Lung (tissue), 12 donors: ENCODE measurements around the gene TMEM235. TPM values are rescaled to one million over a fixed set of nuclear protein-coding genes. Genes with fewer than 3 reads are reported as not detected.

Source experiments
- ATAC-seq: fragments of 200-7000 bp; cut with Tn5 transposase; one replicate; pipeline ENCODE4 v1.9.1; 2020; ENCODE audit warnings: moderate number of reproducible peaks; ENCODE audit not compliant: insufficient read depth, low FRiP score
- DNase-seq, 3 donors: peaks; one replicate each; pipeline ENCODE4 v3.0.0-alpha.2; 2013 to 2017
- H3K27ac ChIP-seq, 2 donors: one replicate each; pipeline ENCODE4 v1.5.1; 2013; ENCODE audit warnings: mild to moderate bottlenecking in 2 of 2, moderate library complexity in 2 of 2, control low read depth in 1 of 2, inconsistent platforms in 1 of 2, low read depth in 1 of 2, low read length in 1 of 2
- H3K27me3 ChIP-seq, 3 donors: one replicate each; pipeline ENCODE4 v1.5.1; 2013; ENCODE audit warnings: low read length in 2 of 3; ENCODE audit not compliant: control insufficient read depth in 3 of 3, insufficient read depth in 3 of 3
- H3K36me3 ChIP-seq, 4 donors: one replicate each; pipeline ENCODE4 v1.5.1; 2013; ENCODE audit warnings: low read length in 4 of 4, mild to moderate bottlenecking in 1 of 4, moderate library complexity in 1 of 4; ENCODE audit not compliant: control insufficient read depth in 4 of 4, insufficient read depth in 4 of 4
- H3K4me1 ChIP-seq, 5 donors: one replicate each; pipeline ENCODE4 v1.5.1; 2013; ENCODE audit warnings: low read length in 5 of 5, mild to moderate bottlenecking in 2 of 5, moderate library complexity in 1 of 5; ENCODE audit not compliant: control insufficient read depth in 5 of 5, insufficient read depth in 5 of 5
- H3K4me3 ChIP-seq: one replicate; pipeline ENCODE4 v1.5.1; 2013; ENCODE audit warnings: mild to moderate bottlenecking, control low read depth, moderate library complexity
- H3K9ac ChIP-seq, 2 donors: one replicate each; pipeline ENCODE4 v1.5.1; 2013; ENCODE audit warnings: low read length in 2 of 2, control low read depth in 1 of 2; ENCODE audit not compliant: insufficient read depth in 1 of 2
- H3K9me3 ChIP-seq, 4 donors: one replicate each; pipeline ENCODE4 v1.5.1; 2013; ENCODE audit warnings: low read length in 3 of 4, mild to moderate bottlenecking in 1 of 4, moderate library complexity in 1 of 4; ENCODE audit not compliant: control insufficient read depth in 4 of 4, insufficient read depth in 3 of 4
- WGBS, 2 donors: extraction: QIAGEN DNeasy Blood & Tissue Kit; methylation state at CpG; one replicate each; pipeline ENCODE4 v1.1.7; 2013; 5-methylcytosine and 5-hydroxymethylcytosine counted together
- polyA plus RNA-seq, 2 donors: library from polyadenylated mRNA; stranded (reverse); fragments of 200-250 nt; gene quantifications; one replicate each; pipeline ENCODE4 v1.2.1, GENCODE V29; 2013
- total RNA-seq, 2 donors: library from RNA; depleted of rRNA in 1 of 2; stranded (reverse); fragments of >200 nt in 1 of 2; gene quantifications; one replicate each; pipeline ENCODE4 v1.2.1, GENCODE V29; 2014 to 2021
- TF ChIP-seq, protein P1 (sequence below): IDR thresholded peaks from 2 replicates; pipeline ENCODE4 v1.5.1; 2012; ENCODE audit warnings: mild to moderate bottlenecking; ENCODE audit errors: control extremely low read depth, extremely low read depth
- donor health status: control.
- donor health status: control.
- donor health status: Bipolar disorder and iron deficiency.
- donor health status: healthy.
- donor health status: DM: yes; HTN: yes; CAD: no.

The TMEM235 gene
- total and polyA plus RNA-seq, 4 donors: 0.08 to 0.97 TPM; not detected in 2

DNA sequence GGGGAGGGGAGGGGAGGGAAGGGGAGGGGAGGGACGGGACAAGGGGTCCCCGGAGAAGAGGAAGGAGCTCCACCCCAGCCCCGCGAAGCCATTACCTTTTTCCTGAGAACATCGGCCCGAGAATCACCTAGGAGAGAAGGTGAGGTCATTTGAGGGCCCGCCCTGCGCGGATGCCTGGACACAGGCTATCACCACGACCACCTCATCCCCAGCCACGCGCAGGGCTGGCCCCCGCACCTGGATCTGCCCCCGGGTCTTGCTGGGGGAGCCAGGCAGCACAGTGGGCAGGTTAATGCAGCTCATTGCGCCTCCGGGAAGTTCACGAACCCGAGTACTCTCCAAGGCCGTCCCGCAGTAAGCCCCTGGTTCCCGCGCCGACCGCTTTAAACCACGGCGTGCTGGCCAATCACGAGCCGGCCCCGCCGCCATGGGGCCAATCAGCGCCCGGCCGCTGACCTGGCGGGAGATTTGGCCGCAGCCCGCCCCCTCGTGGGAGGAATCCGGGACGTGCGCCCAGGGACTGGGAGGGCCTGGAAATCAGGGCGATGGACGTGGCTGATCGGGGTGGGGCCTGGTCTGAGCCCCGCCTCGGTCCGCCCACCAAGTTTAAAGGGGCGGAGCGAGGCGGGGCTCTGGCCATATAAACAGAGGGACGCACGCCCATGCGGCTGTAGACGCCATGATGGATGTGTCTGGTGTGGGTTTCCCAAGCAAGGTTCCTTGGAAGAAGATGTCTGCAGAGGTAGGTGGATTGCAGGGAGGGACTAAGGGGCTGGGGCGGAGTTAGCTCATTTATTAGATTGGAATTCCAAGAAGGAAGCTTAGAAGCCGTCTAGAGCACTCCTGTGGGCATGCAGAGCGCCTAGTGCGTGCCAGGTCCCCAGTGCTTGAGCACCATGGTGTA, 44.5 kb upstream of the TMEM235 start, which contains the start of the genes AFMID and TK1:
AFMID (plus strand) TSS at position 671 of the 904 bp plus-strand sequence; CDS start at position 680, 9 bp downstream.
TK1 (minus strand) TSS at position 361 of the 904 bp plus-strand sequence; CDS start at position 303, 58 bp downstream.
- Histone ChIP-seq H3K36me3 (peaks cover 0 to 6% (median 0%) of the 10 kb centered on the region in 4 donors), H3K9ac (peak within 1 kb of the TSS in 1 of 2 donors; percentile 38), H3K27me3 (no peaks in the 10 kb centered on the region), H3K4me1 (peaks cover 0 to 34% (median 6%) of the 10 kb centered on the region in 5 donors), H3K4me3 (peak within 1 kb of the TSS; percentile 47), H3K27ac (peak within 1 kb of the TSS in 1 of 2 donors; percentile 85), H3K9me3 (no peaks in the 10 kb centered on the region)
- peak; percentile 99 for ATAC-seq
- peak; percentile 97 to 99 (median 98) for DNase-seq
- TF ChIP-seq, protein P1, sequence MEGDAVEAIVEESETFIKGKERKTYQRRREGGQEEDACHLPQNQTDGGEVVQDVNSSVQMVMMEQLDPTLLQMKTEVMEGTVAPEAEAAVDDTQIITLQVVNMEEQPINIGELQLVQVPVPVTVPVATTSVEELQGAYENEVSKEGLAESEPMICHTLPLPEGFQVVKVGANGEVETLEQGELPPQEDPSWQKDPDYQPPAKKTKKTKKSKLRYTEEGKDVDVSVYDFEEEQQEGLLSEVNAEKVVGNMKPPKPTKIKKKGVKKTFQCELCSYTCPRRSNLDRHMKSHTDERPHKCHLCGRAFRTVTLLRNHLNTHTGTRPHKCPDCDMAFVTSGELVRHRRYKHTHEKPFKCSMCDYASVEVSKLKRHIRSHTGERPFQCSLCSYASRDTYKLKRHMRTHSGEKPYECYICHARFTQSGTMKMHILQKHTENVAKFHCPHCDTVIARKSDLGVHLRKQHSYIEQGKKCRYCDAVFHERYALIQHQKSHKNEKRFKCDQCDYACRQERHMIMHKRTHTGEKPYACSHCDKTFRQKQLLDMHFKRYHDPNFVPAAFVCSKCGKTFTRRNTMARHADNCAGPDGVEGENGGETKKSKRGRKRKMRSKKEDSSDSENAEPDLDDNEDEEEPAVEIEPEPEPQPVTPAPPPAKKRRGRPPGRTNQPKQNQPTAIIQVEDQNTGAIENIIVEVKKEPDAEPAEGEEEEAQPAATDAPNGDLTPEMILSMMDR: peak; percentile 61
- 3% methylated on average over 57 of the region's 57 CpGs for WGBS, 2 donors

DNA sequence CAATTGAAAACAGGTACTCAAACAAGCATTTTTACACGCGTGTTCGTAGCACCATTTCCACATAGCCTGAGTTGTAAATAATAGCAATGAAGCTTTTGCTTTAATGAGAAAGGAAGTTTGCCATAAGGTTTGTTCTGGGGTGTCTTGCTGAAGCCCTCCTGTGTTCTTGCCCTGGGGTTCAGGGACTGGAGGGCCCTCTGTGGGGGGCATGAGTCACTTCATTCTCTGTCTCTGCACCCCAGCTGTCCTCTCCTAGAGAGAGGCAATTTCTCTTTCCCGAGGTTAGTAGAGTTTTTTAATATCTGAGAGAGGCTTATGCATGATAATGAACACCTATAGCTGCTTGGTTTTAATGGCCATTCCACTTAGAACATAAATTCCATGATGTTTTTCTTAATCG, 34.7 kb upstream of the TMEM235 start:
- no peak overlapping the region for H3K4me3 ChIP-seq
- no peak overlapping the region for H3K9ac ChIP-seq
- H3K9me3 ChIP-seq: no peaks in the 10 kb centered on the region
- TF ChIP-seq, protein P1: no peak
- H3K36me3 ChIP-seq: peaks cover 0 to 22% (median 3%) of the 10 kb centered on the region in 4 donors
- 77 to 92% methylated on average over 5 of the region's 5 CpGs for WGBS, 2 donors
- no peak for ATAC-seq
- no peak for DNase-seq
- H3K27ac ChIP-seq: no peak overlapping the region
- peaks cover 0 to 1% (median 0%) of the 10 kb centered on the region in 5 donors for H3K4me1 ChIP-seq
- no peaks in the 10 kb centered on the region for H3K27me3 ChIP-seq

DNA sequence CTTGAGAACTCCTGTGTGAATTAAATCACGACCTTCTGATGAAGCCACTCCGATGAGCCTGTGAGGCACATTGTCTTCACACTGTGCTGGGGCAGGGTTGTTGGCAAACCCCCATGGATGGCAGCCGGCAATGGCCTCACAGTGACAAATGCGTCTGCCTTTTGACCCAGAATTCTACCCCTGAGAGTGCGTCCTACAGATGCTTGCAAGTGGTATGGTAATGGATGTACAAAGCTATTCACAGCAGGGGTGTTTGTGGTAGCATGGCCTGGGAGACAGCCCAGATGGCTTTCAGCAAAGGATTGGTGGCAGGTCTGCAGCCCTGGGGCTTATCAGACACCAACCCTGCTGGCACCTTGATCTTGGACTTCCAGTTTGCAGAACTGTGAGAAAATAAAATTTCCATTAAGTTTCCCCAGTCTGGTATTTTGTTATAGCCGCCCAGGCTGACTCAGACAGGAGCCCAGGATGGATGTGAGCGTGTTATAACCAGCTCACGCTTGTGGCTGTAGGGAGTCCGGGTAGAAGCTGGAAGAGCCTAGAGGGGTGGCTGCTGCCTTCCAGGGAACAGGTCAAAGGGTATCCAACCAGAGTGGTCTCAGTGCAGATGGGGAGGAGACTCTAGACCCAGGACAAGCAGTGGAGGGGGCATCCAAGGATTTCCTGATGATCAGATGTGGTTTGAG, 34.1 kb upstream of the TMEM235 start:
- TF ChIP-seq, protein P1: no peak
- no peak for DNase-seq
- no peak for ATAC-seq
- peaks cover 0 to 1% (median 0%) of the 10 kb centered on the region in 5 donors for H3K4me1 ChIP-seq
- H3K9me3 ChIP-seq: no peaks in the 10 kb centered on the region
- H3K9ac ChIP-seq: no peak overlapping the region
- H3K36me3 ChIP-seq: peaks cover 0 to 21% (median 3%) of the 10 kb centered on the region in 4 donors
- no peaks in the 10 kb centered on the region for H3K27me3 ChIP-seq
- H3K4me3 ChIP-seq: no peak overlapping the region
- peak overlapping the region in 1 of 2 donors; percentile 45 for H3K27ac ChIP-seq
- WGBS, 2 donors: 85 to 93% methylated on average over 9 of the region's 9 CpGs
